Bone marrow (tissue), 2 donors: ENCODE results near the gene RAD51B.

Experiments
- DNase-seq, 2 donors: peaks; one replicate each; lab custom pipeline; 2025; lab: John Stamatoyannopoulos, UW

Gene RAD51B

GRCh38 chr14:68772761-68773381 lies 953.3 kb downstream of the RAD51B start:
- no peak for DNase-seq

GRCh38 chr14:68774771-68775613 lies 955.4 kb downstream of the RAD51B start:
- DNase-seq: no peak

- peak in 1 of 2 donors; percentile 1 for DNase-seq
Observed at GRCh38 chr14:68775614-68776126, 956.1 kb downstream of the RAD51B start.

- DNase-seq: no peak
Observed at GRCh38 chr14:68777644-68778043, 958.1 kb downstream of the RAD51B start.
